Measurements from ENCODE around the gene CDHR5. TPM values are rescaled to one million over a fixed set of nuclear protein-coding genes. Genes with fewer than 3 reads are reported as not detected.

Gene CDHR5
- total RNA-seq, 1 experiment from 2014 or later, result not detected

GRCh38 chr11:608791-609251 is 15.9 kb downstream of the CDHR5 start:
- no peaks in the 10 kb centered on the region for H3K27me3 ChIP-seq (replicated peaks; ENCODE audit: insufficient read depth, low read depth, low read length, poor library complexity)
- H3K36me3 ChIP-seq (ENCODE audit: insufficient read depth, low read length, poor library complexity, severe bottlenecking), result peaks cover 69% of the 10 kb centered on the region
- DNase-seq (ENCODE audit: low spot score), result no peak
- CTCF ChIA-PET, result no interaction called here
- TF ChIP-seq EZH2 (IDR thresholded peaks at IDR 0.05; ENCODE audit: borderline replicate concordance, low read depth, low read length, poor library complexity, severe bottlenecking), result no peak
- no peak for TF ChIP-seq CTCF (conservative IDR thresholded peaks at IDR 0.05; ENCODE audit: low read depth, low read length)
- H3K4me1 ChIP-seq (ENCODE audit: insufficient read depth, low read length, poor library complexity, severe bottlenecking), result no peaks in the 10 kb centered on the region
- BruUV-seq (replicated peaks), result no TSS peak
- intact Hi-C loops (cut with micrococcal nuclease; ENCODE audit: unreplicated experiment), result no loop called here
- no peak overlapping the region for H3K4me3 ChIP-seq (ENCODE audit: low read depth, low read length, poor library complexity, severe bottlenecking)
- no peak overlapping the region for H3K27ac ChIP-seq (ENCODE audit: low read depth, low read length, poor library complexity, severe bottlenecking)
- POLR2A ChIA-PET (ENCODE audit: low non-redundant PET), result no interaction called here
- no peaks in the 10 kb centered on the region for H3K9me3 ChIP-seq (ENCODE audit: low read depth, low read length, poor library complexity, severe bottlenecking)

GRCh38 chr11:607971-608659 is 16.6 kb downstream of the CDHR5 start:
- CTCF ChIA-PET, result no interaction called here

GRCh38 chr11:607020-607780 is 17.6 kb downstream of the CDHR5 start:
- H3K4me1 ChIP-seq (ENCODE audit: insufficient read depth, low read length, poor library complexity, severe bottlenecking), result no peaks in the 10 kb centered on the region
- no peaks in the 10 kb centered on the region for H3K27me3 ChIP-seq (replicated peaks; ENCODE audit: insufficient read depth, low read depth, low read length, poor library complexity)
- peaks cover 66% of the 10 kb centered on the region for H3K36me3 ChIP-seq (ENCODE audit: insufficient read depth, low read length, poor library complexity, severe bottlenecking)
- intact Hi-C loops (cut with micrococcal nuclease; ENCODE audit: unreplicated experiment), result no loop called here
- CTCF ChIA-PET, result no interaction called here
- TF ChIP-seq EZH2 (IDR thresholded peaks at IDR 0.05; ENCODE audit: borderline replicate concordance, low read depth, low read length, poor library complexity, severe bottlenecking), result no peak
- TF ChIP-seq CTCF (conservative IDR thresholded peaks at IDR 0.05; ENCODE audit: low read depth, low read length), result no peak
- DNase-seq (ENCODE audit: low spot score), result no peak
- no peak overlapping the region for H3K27ac ChIP-seq (ENCODE audit: low read depth, low read length, poor library complexity, severe bottlenecking)
- no peak overlapping the region for H3K4me3 ChIP-seq (ENCODE audit: low read depth, low read length, poor library complexity, severe bottlenecking)
- no peaks in the 10 kb centered on the region for H3K9me3 ChIP-seq (ENCODE audit: low read depth, low read length, poor library complexity, severe bottlenecking)
- TSS peak; percentile 24 for BruUV-seq (replicated peaks)
- POLR2A ChIA-PET (ENCODE audit: low non-redundant PET), result no interaction called here

More at GRCh38 chr11:607971-608659, 16.6 kb downstream of the CDHR5 start:
- no peaks in the 10 kb centered on the region for H3K9me3 ChIP-seq (ENCODE audit: low read depth, low read length, poor library complexity, severe bottlenecking)
- no peak overlapping the region for H3K27ac ChIP-seq (ENCODE audit: low read depth, low read length, poor library complexity, severe bottlenecking)
- POLR2A ChIA-PET (ENCODE audit: low non-redundant PET), result no interaction called here
- no peaks in the 10 kb centered on the region for H3K27me3 ChIP-seq (replicated peaks; ENCODE audit: insufficient read depth, low read depth, low read length, poor library complexity)
- no peak overlapping the region for H3K4me3 ChIP-seq (ENCODE audit: low read depth, low read length, poor library complexity, severe bottlenecking)
- DNase-seq (ENCODE audit: low spot score), result no peak
- no peaks in the 10 kb centered on the region for H3K4me1 ChIP-seq (ENCODE audit: insufficient read depth, low read length, poor library complexity, severe bottlenecking)
- H3K36me3 ChIP-seq (ENCODE audit: insufficient read depth, low read length, poor library complexity, severe bottlenecking), result peaks cover 72% of the 10 kb centered on the region
- no TSS peak for BruUV-seq (replicated peaks)
- intact Hi-C loops (cut with micrococcal nuclease; ENCODE audit: unreplicated experiment), result no loop called here
- TF ChIP-seq EZH2 (IDR thresholded peaks at IDR 0.05; ENCODE audit: borderline replicate concordance, low read depth, low read length, poor library complexity, severe bottlenecking), result no peak
- TF ChIP-seq CTCF (conservative IDR thresholded peaks at IDR 0.05; ENCODE audit: low read depth, low read length), result no peak
